Epithelial cell of esophagus (primary cell): ENCODE data around the gene LTBP1.
"Not testable (repeated sequence)": the region's sequence is repeated elsewhere in the genome, so short reads cannot be mapped to it uniquely, and the experiment has no call there.

Experiments
- DNase-seq: peaks from one replicate; pipeline ENCODE4 v3.0.0; 2010; ENCODE audit warnings: low read depth
- H3K4me3 ChIP-seq: 2 replicates; pipeline ENCODE4 v1.5.1; 2011; ENCODE audit warnings: mild to moderate bottlenecking, low read length, control low read depth
- TF ChIP-seq, protein P1 (sequence below): IDR thresholded peaks from 2 replicates; pipeline ENCODE4 v1.5.1; 2011; ENCODE audit warnings: low read depth, mild to moderate bottlenecking, low read length, control low read depth, inconsistent platforms; ENCODE audit not compliant: insufficient read depth; ENCODE audit errors: missing control alignments

Gene LTBP1

DNA sequence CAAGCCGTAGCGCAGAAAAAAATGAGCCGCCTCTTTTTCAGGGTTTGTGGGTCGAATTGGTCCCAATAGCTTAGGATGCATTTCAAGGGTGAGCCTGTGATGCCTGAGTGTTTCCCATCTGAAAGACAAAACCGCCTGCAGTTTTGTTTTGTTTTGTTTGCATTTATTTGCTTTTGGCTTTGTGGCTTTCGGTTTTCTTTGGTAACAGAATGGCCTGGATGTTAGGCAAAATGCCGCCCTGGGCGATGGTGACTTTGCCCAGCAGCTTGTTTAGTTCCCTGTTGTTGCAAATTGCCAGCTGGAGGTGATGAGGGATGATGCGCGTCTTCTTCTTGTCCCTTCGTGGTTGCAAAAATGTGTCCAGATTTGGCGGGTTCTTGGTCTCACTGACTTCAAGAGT, 109.4 kb downstream of the LTBP1 start:
- TF ChIP-seq, protein P1, sequence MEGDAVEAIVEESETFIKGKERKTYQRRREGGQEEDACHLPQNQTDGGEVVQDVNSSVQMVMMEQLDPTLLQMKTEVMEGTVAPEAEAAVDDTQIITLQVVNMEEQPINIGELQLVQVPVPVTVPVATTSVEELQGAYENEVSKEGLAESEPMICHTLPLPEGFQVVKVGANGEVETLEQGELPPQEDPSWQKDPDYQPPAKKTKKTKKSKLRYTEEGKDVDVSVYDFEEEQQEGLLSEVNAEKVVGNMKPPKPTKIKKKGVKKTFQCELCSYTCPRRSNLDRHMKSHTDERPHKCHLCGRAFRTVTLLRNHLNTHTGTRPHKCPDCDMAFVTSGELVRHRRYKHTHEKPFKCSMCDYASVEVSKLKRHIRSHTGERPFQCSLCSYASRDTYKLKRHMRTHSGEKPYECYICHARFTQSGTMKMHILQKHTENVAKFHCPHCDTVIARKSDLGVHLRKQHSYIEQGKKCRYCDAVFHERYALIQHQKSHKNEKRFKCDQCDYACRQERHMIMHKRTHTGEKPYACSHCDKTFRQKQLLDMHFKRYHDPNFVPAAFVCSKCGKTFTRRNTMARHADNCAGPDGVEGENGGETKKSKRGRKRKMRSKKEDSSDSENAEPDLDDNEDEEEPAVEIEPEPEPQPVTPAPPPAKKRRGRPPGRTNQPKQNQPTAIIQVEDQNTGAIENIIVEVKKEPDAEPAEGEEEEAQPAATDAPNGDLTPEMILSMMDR: no peak
- DNase-seq: no peak
- H3K4me3 ChIP-seq: no peak overlapping the region

DNA sequence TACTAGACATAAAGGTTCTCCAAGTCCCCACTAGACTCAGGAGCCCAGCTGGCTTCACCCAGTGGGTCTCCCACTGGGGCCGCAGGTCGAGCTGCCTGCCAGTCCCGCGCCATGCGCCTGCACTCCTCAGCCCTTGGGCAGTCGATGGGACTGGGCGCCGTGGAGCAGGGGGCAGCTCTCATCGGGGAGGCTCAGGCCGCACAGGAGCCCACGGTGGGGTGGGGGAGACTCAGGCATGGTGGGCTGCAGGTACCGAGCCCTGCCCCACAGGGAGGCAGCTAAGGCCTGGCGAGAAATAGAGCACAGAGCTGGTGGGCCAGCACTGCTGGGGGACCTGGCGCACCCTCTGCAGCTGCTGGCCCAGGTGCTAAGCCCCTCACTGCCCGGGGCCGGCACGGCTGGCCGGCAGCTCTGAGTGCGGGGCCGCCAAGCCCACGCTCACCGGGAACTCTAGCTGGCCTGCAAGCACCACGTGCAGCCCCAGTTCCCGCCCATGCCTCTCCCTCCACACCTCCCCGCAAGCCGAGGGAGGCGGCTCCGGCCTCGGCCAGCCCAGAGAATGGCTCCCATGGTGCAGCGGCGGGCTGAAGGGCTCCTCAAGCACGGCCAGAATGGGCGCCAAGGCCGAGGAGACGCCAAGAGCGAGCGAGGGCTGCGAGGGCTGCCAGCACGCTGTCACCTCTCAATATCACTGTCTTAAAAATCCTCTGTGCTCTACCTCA, 110.7 kb downstream of the LTBP1 start:
- DNase-seq, H3K4me3 ChIP-seq: not testable (repeated sequence)

DNA sequence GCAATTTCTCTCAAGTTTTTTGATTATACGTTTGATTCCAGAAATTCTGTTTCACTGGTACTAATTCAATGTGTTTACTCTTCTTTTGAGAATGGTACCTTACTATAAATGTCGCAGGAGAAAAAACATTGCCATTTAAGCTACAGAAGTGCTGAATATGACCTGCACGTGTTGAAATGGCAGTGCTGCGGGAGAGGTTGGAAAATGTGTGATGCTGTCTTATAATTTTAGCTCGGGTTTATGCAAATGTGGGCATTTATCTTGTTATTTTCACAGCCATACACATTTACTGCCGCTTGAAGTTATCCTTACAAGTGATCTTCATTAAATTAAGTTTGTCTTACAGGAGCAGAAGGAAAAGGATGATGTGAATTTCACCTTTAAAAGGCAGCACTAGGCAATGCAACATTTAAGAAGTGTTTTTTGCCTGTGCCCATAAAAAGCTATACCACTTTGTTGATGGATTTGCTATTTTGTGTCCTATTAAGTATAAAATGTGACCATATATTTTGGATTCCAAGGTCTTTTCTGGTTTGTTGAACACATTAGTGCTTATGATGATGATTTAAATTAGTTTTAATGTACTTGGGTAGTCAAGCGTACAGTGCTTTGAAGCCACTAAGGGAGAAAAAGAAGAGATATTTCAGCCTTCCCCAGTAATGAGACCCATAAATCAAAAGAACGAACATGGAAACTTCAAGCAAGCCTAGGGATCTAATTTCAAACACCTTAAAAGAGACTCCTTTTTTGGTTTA, 112.1 kb downstream of the LTBP1 start:
- no peak for DNase-seq
- H3K4me3 ChIP-seq: no peak overlapping the region
- TF ChIP-seq, protein P1: no peak

DNA sequence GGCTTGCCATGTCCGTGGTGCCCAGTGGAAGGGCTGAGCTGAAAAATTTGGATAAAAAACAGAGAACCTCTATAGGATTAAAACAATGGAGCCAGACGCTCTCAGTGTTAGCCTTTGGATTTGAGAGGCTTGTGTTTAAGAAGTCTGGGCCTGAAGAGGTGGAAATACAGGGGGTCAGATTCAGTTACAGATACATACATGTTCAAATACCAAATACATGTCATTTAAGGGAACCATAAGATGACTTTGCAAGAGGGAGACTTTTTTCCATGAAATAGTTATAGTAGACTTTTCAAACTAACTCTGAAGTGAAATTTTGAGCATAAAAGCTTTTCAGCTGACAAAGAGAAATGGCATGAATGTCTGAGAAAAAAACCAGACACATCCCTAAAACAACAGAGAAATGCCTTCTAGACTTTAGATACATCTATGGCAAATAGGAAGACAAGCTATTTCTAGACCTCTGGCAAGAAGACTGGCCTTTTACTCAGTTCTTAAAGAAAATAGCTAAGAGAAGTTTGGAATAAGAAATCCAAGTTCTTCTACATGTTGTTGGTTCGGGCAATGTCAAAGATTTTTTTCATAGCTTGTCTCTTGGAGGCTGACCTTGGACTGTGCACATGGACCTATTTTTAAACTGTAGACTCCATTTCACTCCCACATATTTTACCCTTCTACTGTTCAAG, 112.9 kb downstream of the LTBP1 start:
- H3K4me3 ChIP-seq: no peak overlapping the region
- TF ChIP-seq, protein P1: no peak
- no peak for DNase-seq

DNA sequence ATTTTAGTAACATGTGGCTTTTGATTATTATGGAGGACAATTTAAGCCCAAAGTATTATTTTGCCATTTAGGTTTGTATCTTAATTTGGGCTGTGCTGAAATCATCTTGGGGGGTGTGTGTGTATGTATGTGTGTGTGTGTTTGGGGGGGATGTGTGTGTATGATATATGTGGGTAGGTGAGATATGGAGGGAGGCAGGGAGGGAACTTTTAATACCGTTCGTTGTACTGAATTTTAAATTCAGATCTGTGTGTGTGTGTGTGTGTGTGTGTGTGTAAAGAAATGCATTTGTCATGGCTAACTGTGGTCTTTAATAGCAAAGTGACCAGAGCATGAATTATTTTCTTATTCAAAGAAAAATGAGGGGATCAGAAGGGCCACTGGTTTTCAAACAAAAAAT, 113.7 kb downstream of the LTBP1 start:
- H3K4me3 ChIP-seq: no peak overlapping the region
- TF ChIP-seq, protein P1: no peak
- DNase-seq: no peak

DNA sequence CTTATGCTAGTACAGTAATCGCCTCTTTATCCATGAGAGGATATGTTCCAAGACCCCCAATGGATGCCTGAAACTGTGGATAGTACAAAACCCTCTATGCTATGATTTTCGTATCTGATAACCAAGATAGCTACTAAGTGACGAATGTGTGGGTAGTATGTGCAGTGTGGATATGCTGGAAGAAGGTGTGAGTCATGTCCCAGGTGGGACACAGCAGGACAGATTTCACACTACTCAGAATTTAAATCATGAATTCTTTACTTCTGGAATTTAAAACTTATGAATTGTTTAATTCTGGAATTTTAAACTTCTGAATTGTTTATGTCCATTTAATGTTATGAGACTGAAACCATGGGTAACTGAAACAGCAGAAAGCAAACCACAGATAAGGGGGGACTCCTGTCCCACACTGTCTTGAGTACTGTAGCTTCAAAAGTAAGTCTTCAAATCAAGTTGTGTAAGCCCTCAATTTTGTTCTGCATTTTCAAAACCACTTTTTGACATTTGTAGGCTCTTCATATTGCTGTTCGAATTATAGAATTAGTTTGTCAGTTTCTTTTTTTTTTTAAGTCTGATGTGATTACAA, 116.0 kb downstream of the LTBP1 start:
- peak; percentile 17 for DNase-seq
- no peak overlapping the region for H3K4me3 ChIP-seq
- TF ChIP-seq, protein P1: no peak

DNA sequence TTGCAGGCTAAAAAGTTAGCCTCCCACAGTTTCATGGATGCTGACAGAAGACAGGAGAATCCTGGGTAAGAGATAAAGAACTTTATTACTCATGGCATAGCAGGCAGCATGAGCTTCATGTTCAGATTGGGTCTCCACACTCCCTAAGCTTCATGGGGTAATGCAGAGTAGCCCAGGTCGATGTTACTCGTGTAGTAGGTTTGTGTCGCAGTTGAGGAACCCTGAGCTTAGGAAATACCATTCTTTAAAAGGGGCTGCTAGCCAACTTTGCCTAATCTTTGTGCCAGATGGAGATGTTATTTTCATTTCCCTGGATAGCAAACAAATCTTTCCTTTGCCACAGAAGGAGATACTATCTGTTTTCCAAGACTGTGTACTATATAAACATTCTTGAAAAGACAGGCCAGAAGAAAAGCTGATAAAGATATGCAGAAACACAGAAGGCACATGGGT, 117.6 kb downstream of the LTBP1 start:
- DNase-seq: no peak
- TF ChIP-seq, protein P1: no peak

More for the DNA sequence above, 117.6 kb downstream of the LTBP1 start:
- no peak overlapping the region for H3K4me3 ChIP-seq
